ENCODE results near the gene VSIG10.

DNA sequence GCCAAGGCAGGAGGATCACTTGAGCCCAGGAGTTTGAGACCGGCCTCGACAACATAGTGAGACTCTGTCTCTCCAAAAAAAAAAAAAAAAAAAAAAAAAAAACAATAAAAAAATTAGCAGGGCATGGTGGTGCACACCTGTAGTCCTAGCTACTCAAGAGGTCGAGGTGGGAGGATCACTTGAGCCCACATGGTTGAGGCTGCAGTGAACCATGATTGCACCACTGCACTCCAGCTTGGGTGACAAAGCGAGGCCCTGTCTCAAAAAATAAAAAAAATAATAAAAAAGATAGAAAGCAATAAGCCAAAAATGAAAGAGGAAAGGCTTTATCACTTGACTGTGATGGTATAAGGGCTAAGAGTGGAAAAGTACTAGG, 21.9 kb upstream of the VSIG10 start:
- TF ChIP-seq, protein P1, sequence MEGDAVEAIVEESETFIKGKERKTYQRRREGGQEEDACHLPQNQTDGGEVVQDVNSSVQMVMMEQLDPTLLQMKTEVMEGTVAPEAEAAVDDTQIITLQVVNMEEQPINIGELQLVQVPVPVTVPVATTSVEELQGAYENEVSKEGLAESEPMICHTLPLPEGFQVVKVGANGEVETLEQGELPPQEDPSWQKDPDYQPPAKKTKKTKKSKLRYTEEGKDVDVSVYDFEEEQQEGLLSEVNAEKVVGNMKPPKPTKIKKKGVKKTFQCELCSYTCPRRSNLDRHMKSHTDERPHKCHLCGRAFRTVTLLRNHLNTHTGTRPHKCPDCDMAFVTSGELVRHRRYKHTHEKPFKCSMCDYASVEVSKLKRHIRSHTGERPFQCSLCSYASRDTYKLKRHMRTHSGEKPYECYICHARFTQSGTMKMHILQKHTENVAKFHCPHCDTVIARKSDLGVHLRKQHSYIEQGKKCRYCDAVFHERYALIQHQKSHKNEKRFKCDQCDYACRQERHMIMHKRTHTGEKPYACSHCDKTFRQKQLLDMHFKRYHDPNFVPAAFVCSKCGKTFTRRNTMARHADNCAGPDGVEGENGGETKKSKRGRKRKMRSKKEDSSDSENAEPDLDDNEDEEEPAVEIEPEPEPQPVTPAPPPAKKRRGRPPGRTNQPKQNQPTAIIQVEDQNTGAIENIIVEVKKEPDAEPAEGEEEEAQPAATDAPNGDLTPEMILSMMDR (conservative IDR thresholded peaks at IDR 0.05; ENCODE audit: low read depth, low read length): no peak
- no peak for TF ChIP-seq EZH2 (IDR thresholded peaks at IDR 0.05; ENCODE audit: borderline replicate concordance, low read depth, low read length, poor library complexity, severe bottlenecking)

Measured in A673 (cell line).